Activated gamma-delta T cell treated with anti-CD3 and anti-CD28 coated beads, Interleukin-2, amount 50 U/mL, for 16 hours (primary cell): ENCODE data around the gene TENM3.

Experiments used
- DNase-seq: peaks from one replicate; pipeline ENCODE4 v3.0.0-alpha.2; 2020; ENCODE audit warnings: low read depth

Gene TENM3

GRCh38 chr4:182695842-182696241, 452.6 kb downstream of the TENM3 start:
- DNase-seq, result no peak

GRCh38 chr4:182697094-182697493, 453.9 kb downstream of the TENM3 start:
- DNase-seq, result no peak

GRCh38 chr4:182698212-182698611, 455.0 kb downstream of the TENM3 start:
- DNase-seq, result no peak

- DNase-seq, result no peak
Measured at GRCh38 chr4:182699201-182699600, 456.0 kb downstream of the TENM3 start.

GRCh38 chr4:182699795-182700194, 456.6 kb downstream of the TENM3 start:
- no peak for DNase-seq

- DNase-seq, result no peak
Measured at GRCh38 chr4:182700362-182701160, 457.4 kb downstream of the TENM3 start.

- no peak for DNase-seq
Measured at GRCh38 chr4:182704077-182704476, 460.9 kb downstream of the TENM3 start.

DNA sequence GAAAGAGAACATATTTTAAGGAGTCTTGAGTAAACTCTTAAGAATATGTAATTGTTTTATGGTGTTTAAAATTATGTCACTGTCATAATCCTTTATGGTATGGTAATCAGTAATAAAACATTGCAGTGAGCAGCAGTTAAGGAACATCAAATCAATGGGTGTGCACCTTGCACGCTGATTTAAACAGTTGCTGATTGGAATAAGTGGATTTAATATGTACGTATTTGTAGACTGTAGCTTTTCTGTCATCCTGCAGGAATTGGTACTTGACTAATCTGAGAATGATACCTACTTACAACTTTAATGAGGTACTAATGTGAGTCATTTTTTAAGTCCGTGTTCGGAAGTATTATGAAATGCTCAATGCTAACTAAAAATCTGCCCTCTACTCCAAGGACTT, 461.7 kb downstream of the TENM3 start:
- no peak for DNase-seq

- no peak for DNase-seq
Measured at GRCh38 chr4:182705389-182705788, 462.2 kb downstream of the TENM3 start.

DNA sequence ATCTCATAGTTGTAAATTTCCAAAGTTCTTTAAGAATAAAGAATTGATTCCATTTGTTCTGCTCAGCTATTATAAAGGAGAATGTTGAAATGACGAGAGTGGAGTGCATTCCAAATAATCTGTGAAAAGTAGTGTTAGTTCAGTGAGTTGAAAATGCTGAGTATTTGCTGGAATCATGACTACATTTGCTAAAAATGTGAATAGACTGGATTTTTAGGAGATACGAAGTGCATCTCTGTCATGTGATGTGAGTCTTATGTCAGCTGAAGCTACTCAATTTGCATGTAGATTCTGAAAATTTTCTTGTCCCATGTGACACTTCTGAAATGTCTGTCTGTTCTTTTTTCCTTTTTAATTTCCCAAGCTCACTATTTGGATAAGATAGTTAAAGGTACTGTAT, 468.0 kb downstream of the TENM3 start:
- no peak for DNase-seq

- no peak for DNase-seq
Measured at GRCh38 chr4:182715548-182715947, 472.3 kb downstream of the TENM3 start.

DNA sequence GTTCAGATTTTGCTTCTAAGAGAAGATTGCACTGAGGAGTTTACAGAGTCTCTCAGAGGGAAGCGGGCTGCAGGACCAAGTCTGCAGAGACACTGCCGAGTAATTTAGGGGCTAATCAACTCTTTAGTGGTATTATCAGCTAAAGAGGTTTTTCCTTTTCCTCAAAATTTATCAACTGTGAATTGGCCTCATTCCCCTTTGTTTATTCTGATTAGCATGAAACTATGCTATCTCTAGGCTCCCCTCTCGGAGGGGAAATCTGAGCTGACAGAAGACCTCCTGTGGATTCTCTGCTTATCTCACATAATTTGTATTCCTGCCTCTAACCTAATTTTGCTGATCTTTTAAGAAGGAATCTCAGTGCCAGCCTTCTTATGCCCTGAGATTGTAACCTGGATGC, 473.0 kb downstream of the TENM3 start:
- DNase-seq, result no peak

DNA sequence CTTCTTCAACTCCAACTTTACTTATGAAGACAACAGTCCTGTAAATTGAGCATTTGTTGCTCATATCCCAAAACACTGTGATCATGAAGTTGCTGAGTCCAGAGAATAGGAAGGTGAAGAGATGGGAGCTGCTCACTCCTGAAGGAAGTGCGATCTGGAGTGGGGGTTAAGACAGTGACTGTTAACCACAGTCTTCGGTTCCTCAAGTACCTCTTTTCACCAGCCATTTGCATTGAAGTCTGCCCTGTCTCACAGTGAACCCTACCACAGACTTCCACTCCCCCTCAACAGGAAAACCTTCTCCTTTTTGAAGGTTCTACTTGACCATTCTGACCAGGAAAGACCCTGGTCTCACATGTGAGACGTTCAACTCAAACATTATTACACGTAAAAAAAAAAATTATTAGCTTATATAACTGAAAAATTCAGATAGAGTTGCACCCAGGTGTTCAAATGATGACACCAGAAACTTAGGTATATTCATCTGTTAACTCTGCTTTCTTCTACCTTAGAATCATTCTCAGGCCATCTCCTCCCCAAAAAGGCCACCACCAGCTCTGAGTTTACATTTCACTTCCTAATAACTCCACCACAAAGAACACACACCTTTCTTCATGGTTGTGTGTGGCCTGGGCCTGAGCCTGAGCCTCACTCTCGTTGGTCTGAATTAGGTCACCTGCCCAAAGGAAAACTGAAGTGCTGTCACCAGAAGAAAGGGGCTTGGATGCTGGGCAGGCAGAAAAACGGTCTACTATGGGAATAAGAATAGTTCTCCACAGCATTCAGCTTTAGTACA, 474.8 kb downstream of the TENM3 start:
- DNase-seq, result no peak

GRCh38 chr4:182724414-182724813, 481.2 kb downstream of the TENM3 start:
- DNase-seq, result no peak

DNA sequence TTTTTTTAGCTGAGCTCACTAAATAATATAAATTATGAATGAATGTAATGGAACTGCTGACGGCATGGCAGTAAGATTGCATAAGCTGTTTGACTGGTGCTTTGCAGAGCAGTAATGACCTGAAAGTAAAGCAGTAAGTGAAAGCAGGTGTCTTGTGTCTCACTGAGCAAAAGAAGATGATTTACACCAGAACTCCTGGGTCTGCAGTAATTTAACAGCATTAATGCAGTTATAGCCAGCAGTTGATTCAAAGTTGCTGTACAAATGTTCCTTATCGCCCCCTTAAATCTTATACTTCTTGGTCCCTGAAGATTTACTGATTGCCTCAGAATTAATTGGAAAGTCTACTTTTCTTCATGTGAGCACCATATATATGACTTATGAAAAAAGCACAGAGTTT, 486.3 kb downstream of the TENM3 start:
- no peak for DNase-seq

DNA sequence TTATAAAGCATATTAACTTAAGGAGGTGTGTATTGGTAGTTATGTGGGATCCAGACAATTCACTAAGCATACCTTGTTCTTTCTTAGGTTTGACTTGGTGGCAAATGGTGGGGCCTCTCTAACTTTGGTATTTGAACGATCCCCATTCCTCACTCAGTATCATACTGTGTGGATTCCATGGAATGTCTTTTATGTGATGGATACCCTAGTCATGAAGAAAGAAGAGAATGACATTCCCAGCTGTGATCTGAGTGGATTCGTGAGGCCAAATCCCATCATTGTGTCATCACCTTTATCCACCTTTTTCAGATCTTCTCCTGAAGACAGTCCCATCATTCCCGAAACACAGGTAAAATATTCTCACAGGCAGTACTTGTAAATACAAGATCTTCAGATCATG, 487.6 kb downstream of the TENM3 start:
- no peak for DNase-seq

DNA sequence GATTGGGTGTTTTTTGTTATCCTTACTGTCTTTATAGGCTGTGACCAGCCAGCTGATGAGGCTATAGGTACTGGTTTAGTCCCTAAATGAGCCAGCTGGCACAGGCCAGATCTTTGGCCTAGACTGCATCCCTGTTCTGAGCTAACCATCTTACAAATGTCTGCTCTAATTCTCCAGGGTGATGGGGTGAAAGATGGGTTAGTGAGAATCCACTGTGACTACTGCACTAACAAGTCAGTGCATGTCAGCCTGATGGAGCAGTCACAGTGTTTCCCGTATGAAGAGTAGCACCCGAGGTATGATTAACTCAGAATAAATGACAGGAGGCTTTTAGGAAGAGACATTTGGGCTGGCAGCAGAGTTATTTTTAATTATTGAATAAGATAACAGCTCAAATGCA, 493.0 kb downstream of the TENM3 start:
- no peak for DNase-seq

- no peak for DNase-seq
Measured at GRCh38 chr4:182738283-182739047, 495.3 kb downstream of the TENM3 start.

- no peak for DNase-seq
Measured at GRCh38 chr4:182740256-182740655, 497.1 kb downstream of the TENM3 start.

GRCh38 chr4:182741054-182741453, 497.9 kb downstream of the TENM3 start:
- DNase-seq, result no peak

DNA sequence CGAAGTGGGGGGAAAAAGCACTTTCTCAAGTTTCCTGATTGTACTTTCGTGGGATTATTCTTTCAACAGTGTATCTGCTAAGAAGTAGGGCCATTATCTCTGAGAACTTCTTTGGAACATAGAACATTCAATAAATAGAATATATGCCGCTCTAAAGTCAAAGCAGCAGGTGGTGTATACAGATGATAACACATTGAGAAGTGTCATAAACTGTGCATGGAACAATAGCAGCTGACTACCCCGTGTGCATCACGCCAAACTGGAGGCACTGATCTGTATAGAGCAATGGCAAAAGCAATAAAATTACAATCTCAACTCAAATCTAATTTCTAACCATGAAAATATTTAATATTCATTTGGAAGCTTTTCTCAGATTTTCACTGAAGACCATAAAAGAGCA, 498.7 kb downstream of the TENM3 start:
- no peak for DNase-seq

GRCh38 chr4:182743815-182744214, 500.6 kb downstream of the TENM3 start:
- no peak for DNase-seq

DNA sequence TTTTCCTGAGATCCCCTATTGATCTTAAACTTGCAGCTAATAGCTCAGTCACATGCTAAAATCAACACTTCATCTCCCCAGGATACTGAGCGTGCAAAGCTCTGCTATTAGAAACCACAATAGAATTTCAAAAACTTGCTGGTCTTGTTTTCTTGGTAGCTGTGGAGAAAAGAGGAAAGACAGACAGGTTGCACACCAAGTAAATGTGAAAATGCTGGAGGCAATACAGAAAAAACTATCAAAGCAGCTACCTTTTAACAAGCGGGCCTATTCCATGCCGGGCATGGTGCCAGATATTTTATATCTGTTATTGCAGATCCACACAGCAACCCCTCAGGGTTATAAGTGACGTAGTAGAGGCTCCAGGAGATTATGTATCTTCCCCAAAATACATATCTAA, 502.0 kb downstream of the TENM3 start:
- no peak for DNase-seq
